Measurements from ENCODE around the gene HS3ST6. TPM values are rescaled to one million over a fixed set of nuclear protein-coding genes. Genes with fewer than 3 reads are reported as not detected.
"Not testable (repeated sequence)": the region's sequence is repeated elsewhere in the genome, so short reads cannot be mapped to it uniquely, and the experiment has no call there.

Gene HS3ST6
- total RNA-seq, 1 experiment from 2014 or later = not detected

GRCh38 chr16:1902547-1903219, 15.5 kb downstream of the HS3ST6 start:
- Mint-ChIP-seq H3K27me3 (ENCODE audit: insufficient read depth, unreplicated experiment) (no peaks in the 10 kb centered on the region), H3K4me1 (ENCODE audit: low read depth, unreplicated experiment) (no peaks in the 10 kb centered on the region), H3K4me3 (ENCODE audit: unreplicated experiment) (no peak overlapping the region), H3K9me3 (ENCODE audit: unreplicated experiment) (no peaks in the 10 kb centered on the region), H3K27ac (ENCODE audit: unreplicated experiment) (no peak overlapping the region), H3K36me3 (ENCODE audit: insufficient read depth, unreplicated experiment) (peaks cover 5% of the 10 kb centered on the region)
- TF ChIP-seq CTCF (IDR thresholded peaks at IDR 0.05; ENCODE audit: insufficient read depth in 1 of 2, low read depth in 1 of 2, low read length in 1 of 2, severe bottlenecking in 1 of 2, unreplicated experiment in 1 of 2) = no peak
- ChIA-PET CTCF (interaction anchor here (0.5 to 0.6 kb wide), 2 partner anchors 11 to 62 kb away, joined by 3 read pairs; no protein-coding TSS in a partner anchor), POLR2A (no interaction called here)
- Histone ChIP-seq H3K9me3 (no peaks in the 10 kb centered on the region), H3K36me3 (ENCODE audit: control insufficient read depth, insufficient read depth, low read length) (no peaks in the 10 kb centered on the region), H3K27me3 (replicated peaks; ENCODE audit: control insufficient read depth, insufficient read depth, low read length) (no peaks in the 10 kb centered on the region), H3K4me3 (ENCODE audit: low read depth, low read length) (no peak overlapping the region), H3K4me1 (no peaks in the 10 kb centered on the region)
- DNase-seq = no peak
- BruUV-seq (replicated peaks) = no TSS peak
- intact Hi-C loops (cut with micrococcal nuclease; ENCODE audit: unreplicated experiment) = no loop called here

- Mint-ChIP-seq H3K9me3 (ENCODE audit: unreplicated experiment) (no peaks in the 10 kb centered on the region), H3K4me3 (ENCODE audit: unreplicated experiment) (peak overlapping the region; percentile 22), H3K27ac (ENCODE audit: unreplicated experiment) (no peak overlapping the region), H3K36me3 (ENCODE audit: insufficient read depth, unreplicated experiment) (peaks cover 6% of the 10 kb centered on the region), H3K4me1 (ENCODE audit: low read depth, unreplicated experiment) (no peaks in the 10 kb centered on the region), H3K27me3 (ENCODE audit: insufficient read depth, unreplicated experiment) (no peaks in the 10 kb centered on the region)
- H3K27me3 ChIP-seq (replicated peaks; ENCODE audit: control insufficient read depth, insufficient read depth, low read length) = no peaks in the 10 kb centered on the region
- intact Hi-C loops (cut with micrococcal nuclease; ENCODE audit: unreplicated experiment) = no loop called here
- BruUV-seq (replicated peaks) = no TSS peak
- ChIA-PET CTCF (no interaction called here), POLR2A (no interaction called here)
- no peak for DNase-seq
- H3K9me3 ChIP-seq = no peaks in the 10 kb centered on the region
- no peaks in the 10 kb centered on the region for H3K36me3 ChIP-seq (ENCODE audit: control insufficient read depth, insufficient read depth, low read length)
- no peak for TF ChIP-seq CTCF (IDR thresholded peaks at IDR 0.05; ENCODE audit: insufficient read depth in 1 of 2, low read depth in 1 of 2, low read length in 1 of 2, severe bottlenecking in 1 of 2, unreplicated experiment in 1 of 2)
- H3K4me1 ChIP-seq = no peaks in the 10 kb centered on the region
- no peak overlapping the region for H3K4me3 ChIP-seq (ENCODE audit: low read depth, low read length)
Observed at GRCh38 chr16:1900452-1900774, 17.8 kb downstream of the HS3ST6 start.

GRCh38 chr16:1899641-1900451, 18.4 kb downstream of the HS3ST6 start:
- H3K36me3 Mint-ChIP-seq (ENCODE audit: insufficient read depth, unreplicated experiment) = peaks cover 6% of the 10 kb centered on the region
- H3K4me3 ChIP-seq (ENCODE audit: low read depth, low read length) = no peak overlapping the region
- no peak for DNase-seq
- no peaks in the 10 kb centered on the region for H3K4me1 ChIP-seq
- H3K36me3 ChIP-seq (ENCODE audit: control insufficient read depth, insufficient read depth, low read length) = no peaks in the 10 kb centered on the region
- BruUV-seq (replicated peaks) = no TSS peak
- peak overlapping the region; percentile 22 for H3K4me3 Mint-ChIP-seq (ENCODE audit: unreplicated experiment)
- ChIA-PET CTCF (no interaction called here), POLR2A (no interaction called here)
- H3K27ac Mint-ChIP-seq (ENCODE audit: unreplicated experiment) = no peak overlapping the region
- no peaks in the 10 kb centered on the region for H3K9me3 Mint-ChIP-seq (ENCODE audit: unreplicated experiment)
- no peaks in the 10 kb centered on the region for H3K4me1 Mint-ChIP-seq (ENCODE audit: low read depth, unreplicated experiment)
- no peaks in the 10 kb centered on the region for H3K27me3 ChIP-seq (replicated peaks; ENCODE audit: control insufficient read depth, insufficient read depth, low read length)
- no peaks in the 10 kb centered on the region for H3K27me3 Mint-ChIP-seq (ENCODE audit: insufficient read depth, unreplicated experiment)
- H3K9me3 ChIP-seq = no peaks in the 10 kb centered on the region
- intact Hi-C loops (cut with micrococcal nuclease; ENCODE audit: unreplicated experiment) = no loop called here
- no peak for TF ChIP-seq CTCF (IDR thresholded peaks at IDR 0.05; ENCODE audit: insufficient read depth in 1 of 2, low read depth in 1 of 2, low read length in 1 of 2, severe bottlenecking in 1 of 2, unreplicated experiment in 1 of 2)

- POLR2A ChIA-PET = not testable (repeated sequence)
Observed at GRCh38 chr16:1897692-1898091, 20.5 kb downstream of the HS3ST6 start.

More at GRCh38 chr16:1897692-1898091, 20.5 kb downstream of the HS3ST6 start:
- H3K27ac Mint-ChIP-seq (ENCODE audit: unreplicated experiment); H3K9me3 Mint-ChIP-seq (ENCODE audit: unreplicated experiment); H3K36me3 ChIP-seq (ENCODE audit: control insufficient read depth, insufficient read depth, low read length); H3K4me3 Mint-ChIP-seq (ENCODE audit: unreplicated experiment); DNase-seq; H3K9me3 ChIP-seq; BruUV-seq (replicated peaks); H3K27me3 Mint-ChIP-seq (ENCODE audit: insufficient read depth, unreplicated experiment); H3K27me3 ChIP-seq (replicated peaks; ENCODE audit: control insufficient read depth, insufficient read depth, low read length); H3K4me1 ChIP-seq; intact Hi-C loops (cut with micrococcal nuclease; ENCODE audit: unreplicated experiment); H3K4me3 ChIP-seq (ENCODE audit: low read depth, low read length); H3K4me1 Mint-ChIP-seq (ENCODE audit: low read depth, unreplicated experiment); H3K36me3 Mint-ChIP-seq (ENCODE audit: insufficient read depth, unreplicated experiment): not testable (repeated sequence)
- CTCF ChIA-PET = interaction anchor here (0.6 kb wide), 1 partner anchor 404 kb away, joined by 3 read pairs; the partner anchor contains the start of gene TELO2

All from Caco-2 (cell line).